H1 (cell line): Measurements from ENCODE around the gene DPYSL4. TPM values are rescaled to one million over a fixed set of nuclear protein-coding genes. Genes with fewer than 3 reads are reported as not detected.

ENCODE experiments used
- CTCF ChIA-PET: fragments of 300-600 bp; sonication (Branson Sonifier 250); formaldehyde crosslinking; loops from one replicate; lab custom pipeline; 2021; ENCODE audit not compliant: partially characterized antibody; lab: Charles Lee
- POLR2A ChIA-PET: fragments of 300-600 bp; sonication (Branson Sonifier 250); formaldehyde crosslinking; loops from one replicate; lab custom pipeline; 2021; ENCODE audit warnings: inconsistent platforms; ENCODE audit not compliant: partially characterized antibody; lab: Charles Lee
- DNase-seq, 2 experiments: peaks; one replicate each; pipeline versions ENCODE4 v3.0.0 to v3.0.0-alpha.2; 2010 to 2022; ENCODE audit warnings: low spot score in 2 of 2, low read depth in 1 of 2, mixed read lengths in 1 of 2
- FAIRE-seq: peaks from 2 replicates; lab custom pipeline; 2011; peaks lifted over from hg19 to GRCh38; lab: Jason Lieb, UNC
- H2AFZ ChIP-seq: 2 replicates; pipeline ENCODE4 v1.8.1; 2012; ENCODE audit warnings: low read length, inconsistent platforms
- H2AK5ac ChIP-seq: 2 replicates; pipeline ENCODE4 v1.6.1; 2013; ENCODE audit warnings: low read depth, low read length
- H2BK120ac ChIP-seq: replicated peaks from 2 replicates; pipeline ENCODE3; 2013; ENCODE audit warnings: low read depth, low read length, inconsistent platforms
- H2BK12ac ChIP-seq: 2 replicates; pipeline ENCODE4 v1.6.1; 2013; ENCODE audit warnings: low read depth, low read length
- H2BK15ac ChIP-seq: 2 replicates; pipeline ENCODE4 v1.6.1; 2013; ENCODE audit warnings: low read length
- H2BK20ac ChIP-seq: 2 replicates; pipeline ENCODE4 v1.6.1; 2013; ENCODE audit warnings: low read length
- H2BK5ac ChIP-seq: 2 replicates; pipeline ENCODE4 v1.6.1; 2013; ENCODE audit warnings: low read depth, low read length
- H3K14ac ChIP-seq: 2 replicates; pipeline ENCODE4 v1.6.1; 2013; ENCODE audit warnings: inconsistent platforms; ENCODE audit not compliant: insufficient read length
- H3K18ac ChIP-seq: 2 replicates; pipeline ENCODE4 v1.6.1; 2013; ENCODE audit warnings: low read length; ENCODE audit errors: extremely low read depth
- H3K23ac ChIP-seq: 2 replicates; pipeline ENCODE4 v1.6.1; 2013; ENCODE audit warnings: inconsistent platforms; ENCODE audit not compliant: insufficient read length
- H3K23me2 ChIP-seq: 2 replicates; pipeline ENCODE4 v1.6.1; 2013; ENCODE audit warnings: low read depth, low read length
- H3K27ac ChIP-seq: 2 replicates; pipeline ENCODE4 v1.6.1; 2011; ENCODE audit warnings: low read depth, low read length, inconsistent platforms
- H3K27me3 ChIP-seq, 4 experiments: replicated peaks in 1 of 4; 1 replicate in 1 of 4; 2 replicates in 3 of 4; pipeline versions ENCODE4 v1.6.1 to v1.8.1; 2011 to 2013; ENCODE audit warnings: low read length in 3 of 4, mild to moderate bottlenecking in 3 of 4, inconsistent platforms in 2 of 4, mixed read lengths in 2 of 4, moderate library complexity in 1 of 4; ENCODE audit not compliant: control insufficient read depth in 3 of 4, insufficient read depth in 3 of 4; ENCODE audit errors: extremely low read depth in 1 of 4
- H3K36me3 ChIP-seq, 4 experiments: 2 replicates each; pipeline versions ENCODE4 v1.6.1 to v1.8.1; 2011 to 2013; ENCODE audit warnings: mild to moderate bottlenecking in 4 of 4, low read length in 3 of 4, moderate library complexity in 2 of 4, control low read depth in 1 of 4, inconsistent platforms in 1 of 4; ENCODE audit not compliant: insufficient read depth in 4 of 4, control insufficient read depth in 2 of 4
- H3K4ac ChIP-seq: replicated peaks from 2 replicates; pipeline ENCODE3; 2013; ENCODE audit warnings: low read length, low read depth, mixed read lengths, inconsistent platforms; ENCODE audit not compliant: insufficient read length
- H3K4me1 ChIP-seq, 4 experiments: replicated peaks in 1 of 4; 1 replicate in 1 of 4; 2 replicates in 3 of 4; pipeline versions ENCODE4 v1.6.1 to v1.8.1; 2011 to 2013; ENCODE audit warnings: low read length in 3 of 4, inconsistent platforms in 2 of 4, mixed read lengths in 1 of 4; ENCODE audit not compliant: insufficient read depth in 4 of 4, control insufficient read depth in 3 of 4
- H3K4me2 ChIP-seq, 2 experiments: 2 replicates each; pipeline versions ENCODE4 v1.6.1 to v1.8.1; 2011 to 2013; ENCODE audit warnings: low read depth in 2 of 2, low read length in 2 of 2, control low read depth in 1 of 2, inconsistent platforms in 1 of 2, mild to moderate bottlenecking in 1 of 2; ENCODE audit not compliant: insufficient read depth in 1 of 2
- H3K4me3 ChIP-seq, 4 experiments: fragments of 200-600, 300-600 bp in 1 of 4; sonication (generic), shearing (Covaris generic), sonication (Bioruptor Twin) in 1 of 4; 2 replicates each; pipeline versions ENCODE4 v1.5.1 to v1.8.1; 2011 to 2016; ENCODE audit warnings: low read length in 4 of 4, low read depth in 3 of 4, control low read depth in 2 of 4, inconsistent platforms in 2 of 4, mild to moderate bottlenecking in 2 of 4, mixed read lengths in 1 of 4, moderate library complexity in 1 of 4; ENCODE audit not compliant: insufficient read depth in 2 of 4; ENCODE audit errors: extremely low read depth in 1 of 4
- H3K56ac ChIP-seq: replicated peaks from 2 replicates; pipeline ENCODE3; 2013; ENCODE audit warnings: low read depth, mild to moderate bottlenecking, mixed read lengths, low read length, inconsistent platforms; ENCODE audit not compliant: insufficient read length
- H3K79me1 ChIP-seq: 2 replicates; pipeline ENCODE4 v1.6.1; 2013; ENCODE audit warnings: low read depth, low read length, control low read depth
- H3K79me2 ChIP-seq, 2 experiments: 2 replicates each; pipeline versions ENCODE4 v1.6.1 to v1.8.1; 2012 to 2013; ENCODE audit warnings: low read length in 2 of 2, mild to moderate bottlenecking in 2 of 2, inconsistent platforms in 1 of 2; ENCODE audit not compliant: insufficient read depth in 2 of 2, control insufficient read depth in 1 of 2
- H3K9ac ChIP-seq, 4 experiments: replicated peaks in 1 of 4; 1 replicate in 1 of 4; 2 replicates in 3 of 4; pipeline versions ENCODE4 v1.6.1 to v1.8.1; 2011 to 2013; ENCODE audit warnings: low read depth in 3 of 4, low read length in 3 of 4, control low read depth in 2 of 4, mild to moderate bottlenecking in 2 of 4, moderate library complexity in 2 of 4, inconsistent platforms in 1 of 4; ENCODE audit errors: extremely low read depth in 1 of 4
- H3K9me3 ChIP-seq, 2 experiments: 2 replicates each; pipeline versions ENCODE4 v1.6.1 to v1.8.1; 2012 to 2013; ENCODE audit warnings: mild to moderate bottlenecking in 2 of 2, moderate library complexity in 2 of 2, control low read depth in 1 of 2, inconsistent platforms in 1 of 2, low read depth in 1 of 2, low read length in 1 of 2, mixed read lengths in 1 of 2; ENCODE audit not compliant: insufficient read depth in 2 of 2
- H4K20me1 ChIP-seq, 2 experiments: replicated peaks in 1 of 2; 2 replicates each; pipeline versions ENCODE3 to v1.8.1; 2011 to 2013; ENCODE audit warnings: inconsistent platforms in 2 of 2, low read length in 2 of 2, mild to moderate bottlenecking in 1 of 2; ENCODE audit not compliant: insufficient read depth in 2 of 2, control insufficient read depth in 1 of 2
- H4K5ac ChIP-seq: 2 replicates; pipeline ENCODE4 v1.6.1; 2013; ENCODE audit warnings: low read length, low read depth, mixed read lengths, inconsistent platforms; ENCODE audit not compliant: insufficient read length
- H4K8ac ChIP-seq: 2 replicates; pipeline ENCODE4 v1.8.0; 2013; ENCODE audit warnings: mild to moderate bottlenecking, moderate library complexity, low read length, inconsistent platforms; ENCODE audit not compliant: insufficient read depth; ENCODE audit errors: extremely low read depth
- H4K91ac ChIP-seq: replicated peaks from 2 replicates; pipeline ENCODE3; 2013; ENCODE audit warnings: low read length, mixed read lengths, inconsistent platforms; ENCODE audit not compliant: insufficient read length
- BCL11A ChIP-seq, 2 experiments: IDR thresholded peaks; one replicate each; pipeline ENCODE4 v1.6.1; 2011; ENCODE audit warnings: low read depth in 2 of 2, low read length in 2 of 2, mild to moderate bottlenecking in 2 of 2
- CHD1 ChIP-seq: IDR thresholded peaks from 2 replicates; pipeline ENCODE4 v1.6.1; 2012; ENCODE audit warnings: low read depth, low read length, improper control_type of control experiment
- CHD2 ChIP-seq: IDR thresholded peaks from 2 replicates; pipeline ENCODE4 v1.6.1; 2012; ENCODE audit warnings: low read length, improper control_type of control experiment
- NRF1 ChIP-seq: IDR thresholded peaks from 2 replicates; pipeline ENCODE4 v1.6.1; 2011; ENCODE audit warnings: mild to moderate bottlenecking, low read depth, low read length, improper control_type of control experiment
- RAD21 ChIP-seq, 2 experiments: IDR thresholded peaks in 1 of 2; conservative IDR thresholded peaks in 1 of 2; 2 replicates each; pipeline ENCODE4 v1.6.1; 2011; ENCODE audit warnings: low read depth in 2 of 2, low read length in 2 of 2, improper control_type of control experiment in 1 of 2, inconsistent platforms in 1 of 2, mild to moderate bottlenecking in 1 of 2, moderate library complexity in 1 of 2
- SIRT6 ChIP-seq: IDR thresholded peaks from one replicate; pipeline ENCODE4 v1.7.1; 2012; ENCODE audit warnings: low read length, inconsistent platforms
- TCF12 ChIP-seq: IDR thresholded peaks from 2 replicates; pipeline ENCODE4 v1.6.1; 2011; ENCODE audit warnings: low read depth, mild to moderate bottlenecking, low read length
- WGBS, 2 experiments: shearing (Covaris generic) in 1 of 2; methylation state at CpG; one replicate each; pipeline versions ENCODE4 v1.1.6 to v1.1.7; 2013 to 2015; ENCODE audit warnings: low lambda C conversion rate in 2 of 2, mixed read lengths in 2 of 2, inconsistent platforms in 1 of 2, low coverage in 1 of 2, missing lambda C conversion rate in 1 of 2; ENCODE audit not compliant: insufficient replicate concordance in 2 of 2, insufficient coverage in 1 of 2, insufficient read length in 1 of 2; ENCODE audit errors: extremely low coverage in 1 of 2, missing lambda C conversion rate in 1 of 2; 5-methylcytosine and 5-hydroxymethylcytosine counted together
- polyA plus RNA-seq, 7 experiments: library from polyadenylated mRNA; depleted of rRNA in 3 of 7; stranded (reverse) in 5 of 7; unstranded in 2 of 7; fragments of >200 nt in 5 of 7; fragments of 200-250 nt in 2 of 7; gene quantifications; 1 replicate in 5 of 7; 2 replicates in 1 of 7; 4 replicates in 1 of 7; pipeline versions ENCODE4 v1.2.1 to v1.2.3, GENCODE V29; 2011 to 2013; ENCODE audit warnings: missing spikeins in 2 of 7, mixed read lengths in 2 of 7
- total RNA-seq: library from RNA; stranded (reverse); fragmentation: NEBNext Ultra II Directional; extraction: Animal tissue kit (Norgen Biotek cat#: 25700); gene quantifications from 2 replicates; pipeline ENCODE4 v1.2.1, GENCODE V29; 2021
- TF ChIP-seq, protein P1 (sequence below), 3 experiments: IDR thresholded peaks; 1 replicate in 2 of 3; 2 replicates in 1 of 3; pipeline versions ENCODE4 v1.5.1 to v1.6.1; 2011; ENCODE audit warnings: low read length in 3 of 3, mild to moderate bottlenecking in 3 of 3, inconsistent platforms in 2 of 3, low read depth in 1 of 3, moderate library complexity in 1 of 3; ENCODE audit not compliant: insufficient read depth in 1 of 3; ENCODE audit errors: control extremely low read depth in 1 of 3

The DPYSL4 gene
- total and polyA plus RNA-seq, 2 of the 8 experiments (the other 6 are each of a cell fraction or from before 2014, with no cell fraction given): 12.9 to 15.2 TPM

- Histone ChIP-seq H3K27me3 (no peaks in the 10 kb centered on the region), H2BK12ac (no peak overlapping the region), H4K91ac (no peak overlapping the region), H2BK120ac (no peak overlapping the region), H2BK15ac (no peak overlapping the region), H3K4me1 (peaks cover 0 to 9% (median 2%) of the 10 kb centered on the region in 4 experiments; a peak in 2 of 7 replicates), H3K14ac (no peak overlapping the region), H3K23me2 (peaks cover 9% of the 10 kb centered on the region; the same call in 1 of the 2 replicates), H3K27ac (no peak overlapping the region), H3K23ac (no peak overlapping the region), H3K79me1 (no peaks in the 10 kb centered on the region; the same call in 1 of the 2 replicates), H4K8ac (no peak overlapping the region), H2AFZ (no peak overlapping the region), H4K5ac (no peak overlapping the region), H3K36me3 (no peaks in the 10 kb centered on the region), H2BK5ac (no peak overlapping the region), H3K56ac (no peak overlapping the region), H3K4me2 (no peak overlapping the region), H3K18ac (no peak overlapping the region), H2BK20ac (no peak overlapping the region), H3K79me2 (no peaks in the 10 kb centered on the region), H3K9ac (no peak overlapping the region), H4K20me1 (peaks cover 0 to 3% of the 10 kb centered on the region in 2 experiments), H3K9me3 (no peaks in the 10 kb centered on the region; a peak in 1 of 4 replicates), H2AK5ac (no peak overlapping the region), H3K4me3 (no peak overlapping the region), H3K4ac (no peak overlapping the region)
- POLR2A ChIA-PET: interaction anchor here (1.1 kb wide), 1 partner anchor 23 kb away, joined by 3 read pairs; no protein-coding TSS in a partner anchor
- DNase-seq: no peak
- 76% methylated on average over 7 of the region's 8 CpGs; no CpG with 5 or more reads in 1 of the 2 experiments for WGBS, 2 experiments
- no peak for FAIRE-seq
- TF ChIP-seq BCL11A (IDR thresholded peaks at IDR 0.05; ENCODE audit: low read depth in 2 of 2, low read length in 2 of 2): no peak
- TF ChIP-seq SIRT6: no peak
- TF ChIP-seq RAD21 (IDR thresholded peaks at IDR 0.05 in 1 of 2, conservative IDR thresholded peaks at IDR 0.05 in 1 of 2; ENCODE audit: low read depth in 2 of 2, low read length in 2 of 2): peak; percentile 45 to 53
- TF ChIP-seq NRF1: no peak
- TF ChIP-seq CHD2: no peak
- TF ChIP-seq, protein P1, sequence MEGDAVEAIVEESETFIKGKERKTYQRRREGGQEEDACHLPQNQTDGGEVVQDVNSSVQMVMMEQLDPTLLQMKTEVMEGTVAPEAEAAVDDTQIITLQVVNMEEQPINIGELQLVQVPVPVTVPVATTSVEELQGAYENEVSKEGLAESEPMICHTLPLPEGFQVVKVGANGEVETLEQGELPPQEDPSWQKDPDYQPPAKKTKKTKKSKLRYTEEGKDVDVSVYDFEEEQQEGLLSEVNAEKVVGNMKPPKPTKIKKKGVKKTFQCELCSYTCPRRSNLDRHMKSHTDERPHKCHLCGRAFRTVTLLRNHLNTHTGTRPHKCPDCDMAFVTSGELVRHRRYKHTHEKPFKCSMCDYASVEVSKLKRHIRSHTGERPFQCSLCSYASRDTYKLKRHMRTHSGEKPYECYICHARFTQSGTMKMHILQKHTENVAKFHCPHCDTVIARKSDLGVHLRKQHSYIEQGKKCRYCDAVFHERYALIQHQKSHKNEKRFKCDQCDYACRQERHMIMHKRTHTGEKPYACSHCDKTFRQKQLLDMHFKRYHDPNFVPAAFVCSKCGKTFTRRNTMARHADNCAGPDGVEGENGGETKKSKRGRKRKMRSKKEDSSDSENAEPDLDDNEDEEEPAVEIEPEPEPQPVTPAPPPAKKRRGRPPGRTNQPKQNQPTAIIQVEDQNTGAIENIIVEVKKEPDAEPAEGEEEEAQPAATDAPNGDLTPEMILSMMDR (IDR thresholded peaks at IDR 0.05; ENCODE audit: control extremely low read depth in 1 of 3, insufficient read depth in 1 of 3, low read depth in 1 of 3, low read length in 3 of 3): peak; percentile 40 to 61 (median 56); a peak in 3 of 4 replicates
- no peak for TF ChIP-seq TCF12
- TF ChIP-seq CHD1: no peak
- CTCF ChIA-PET: interaction anchor here (0.6 to 6.6 kb wide), 11 partner anchors 8 to 331 kb away, joined by 3 to 59 read pairs (median 4); no protein-coding TSS in a partner anchor
Observed at GRCh38 chr10:132146271-132146671, 40.5 kb upstream of the DPYSL4 start.
